ENCODE data around the gene KDM4F. TPM values are rescaled to one million over a fixed set of nuclear protein-coding genes. Genes with fewer than 3 reads are reported as not detected.

KDM4F gene
- total and polyA plus RNA-seq, 11 donors, result not detected

DNA sequence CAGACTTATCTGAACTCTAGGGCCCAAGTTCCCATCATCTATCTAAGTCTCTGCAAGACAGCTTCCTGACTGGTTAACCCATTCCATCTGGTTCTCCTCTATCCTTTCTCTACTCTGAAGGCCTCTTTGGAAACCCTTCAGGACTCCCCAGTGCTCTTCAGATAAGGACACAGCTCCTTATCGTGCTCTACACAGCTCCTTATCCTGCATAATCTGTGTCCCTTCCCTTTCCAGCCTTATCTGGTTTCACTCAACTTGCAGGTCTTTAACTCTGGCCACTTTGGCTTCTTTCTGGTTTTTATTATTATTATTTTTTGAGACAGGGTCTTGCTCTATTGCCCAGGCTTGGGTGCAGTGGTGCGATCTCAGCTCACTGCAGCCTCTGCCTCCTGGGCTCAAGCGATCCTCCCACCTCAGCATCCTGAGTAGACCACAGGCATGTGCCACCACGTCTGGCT, 51.0 kb downstream of the KDM4F start:
- 84 to 94% (median 89%) methylated on average over 4 of the region's 4 CpGs for WGBS, 4 donors
- peaks cover 0 to 31% (median 3%) of the 10 kb centered on the region in 12 donors for H3K4me1 ChIP-seq
- H3K27me3 ChIP-seq, result no peaks in the 10 kb centered on the region
- intact Hi-C loops (cut with DNase I), result no loop called here
- no peak overlapping the region for H3K4me3 ChIP-seq
- peaks cover 0 to 12% (median 0%) of the 10 kb centered on the region in 9 donors for H3K36me3 ChIP-seq
- DNase-seq (no peak), ATAC-seq (no peak)
- no peak for TF ChIP-seq POLR2A (IDR thresholded peaks at IDR 0.05)
- TF ChIP-seq, protein P1, sequence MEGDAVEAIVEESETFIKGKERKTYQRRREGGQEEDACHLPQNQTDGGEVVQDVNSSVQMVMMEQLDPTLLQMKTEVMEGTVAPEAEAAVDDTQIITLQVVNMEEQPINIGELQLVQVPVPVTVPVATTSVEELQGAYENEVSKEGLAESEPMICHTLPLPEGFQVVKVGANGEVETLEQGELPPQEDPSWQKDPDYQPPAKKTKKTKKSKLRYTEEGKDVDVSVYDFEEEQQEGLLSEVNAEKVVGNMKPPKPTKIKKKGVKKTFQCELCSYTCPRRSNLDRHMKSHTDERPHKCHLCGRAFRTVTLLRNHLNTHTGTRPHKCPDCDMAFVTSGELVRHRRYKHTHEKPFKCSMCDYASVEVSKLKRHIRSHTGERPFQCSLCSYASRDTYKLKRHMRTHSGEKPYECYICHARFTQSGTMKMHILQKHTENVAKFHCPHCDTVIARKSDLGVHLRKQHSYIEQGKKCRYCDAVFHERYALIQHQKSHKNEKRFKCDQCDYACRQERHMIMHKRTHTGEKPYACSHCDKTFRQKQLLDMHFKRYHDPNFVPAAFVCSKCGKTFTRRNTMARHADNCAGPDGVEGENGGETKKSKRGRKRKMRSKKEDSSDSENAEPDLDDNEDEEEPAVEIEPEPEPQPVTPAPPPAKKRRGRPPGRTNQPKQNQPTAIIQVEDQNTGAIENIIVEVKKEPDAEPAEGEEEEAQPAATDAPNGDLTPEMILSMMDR (IDR thresholded peaks at IDR 0.05), result no peak
- H3K9me3 ChIP-seq, result no peaks in the 10 kb centered on the region
- H3K27ac ChIP-seq, result no peak overlapping the region

Other genes starting within 250 kb of the KDM4F start
- 10 to 100 TPM; 54.4 to 81.8 (median 62.6) TPM for gene CWC15, start 75.9 kb upstream of the KDM4F start, total RNA-seq
- gene CWC15, start 75.9 kb upstream of the KDM4F start, polyA plus RNA-seq, result 100 to 1,000 TPM in 1 of 2 donors, 10 to 100 TPM in 1; 71.4 to 118 TPM
- 1 to 10 TPM in 3 of 9 donors, under 1 TPM in 5, not detected in 1; 0.65 to 1.3 (median 0.95) TPM for gene KDM4D, start 75.7 kb upstream of the KDM4F start, total RNA-seq
- under 1 TPM; 0.19 to 0.85 TPM for gene KDM4D, start 75.7 kb upstream of the KDM4F start, polyA plus RNA-seq
- gene KDM4E, start 24.2 kb upstream of the KDM4F start, total RNA-seq, result not detected
- not detected for gene KDM4E, start 24.2 kb upstream of the KDM4F start, polyA plus RNA-seq
- gene SRSF8, start 17.5 kb downstream of the KDM4F start, total RNA-seq, result 10 to 100 TPM; 20.0 to 26.5 (median 23.4) TPM
- 10 to 100 TPM; 20.0 to 22.1 TPM for gene SRSF8, start 17.5 kb downstream of the KDM4F start, polyA plus RNA-seq
- 10 to 100 TPM in 8 of 9 donors, 1 to 10 TPM in 1; 9.7 to 28.5 (median 12.9) TPM for gene ENDOD1, start 40.4 kb downstream of the KDM4F start, total RNA-seq
- 10 to 100 TPM in 1 of 2 donors, 1 to 10 TPM in 1; 4.0 to 11.6 TPM for gene ENDOD1, start 40.4 kb downstream of the KDM4F start, polyA plus RNA-seq
- gene SESN3, start 181.8 kb downstream of the KDM4F start, total RNA-seq, result 10 to 100 TPM in 4 of 9 donors, 1 to 10 TPM in 5; 3.1 to 26.5 (median 5.8) TPM
- 1 to 10 TPM; 1.0 to 1.2 TPM for gene SESN3, start 181.8 kb downstream of the KDM4F start, polyA plus RNA-seq